ENCODE measurements around the gene PCGF2.
"Not testable (repeated sequence)": the region's sequence is repeated elsewhere in the genome, so short reads cannot be mapped to it uniquely, and the experiment has no call there.

PCGF2 gene

GRCh38 chr17:38796451-38797157 is 48.5 kb upstream of the PCGF2 start:
- Histone ChIP-seq H3K9ac (ENCODE audit: low read length) (no peak overlapping the region), H3K36me3 (ENCODE audit: insufficient read depth, low read length) (peaks cover 7% of the 10 kb centered on the region), H3K79me2 (ENCODE audit: insufficient read depth, low read length) (no peaks in the 10 kb centered on the region), H4K20me1 (ENCODE audit: insufficient read depth, low read length) (no peaks in the 10 kb centered on the region), H3K9me2 (ENCODE audit: low read depth, low read length) (no peaks in the 10 kb centered on the region), H3K4me2 (ENCODE audit: low read length) (no peak overlapping the region), H3K27ac (ENCODE audit: low read depth, low read length, poor library complexity, severe bottlenecking) (no peak overlapping the region), H3K9me3 (ENCODE audit: low read length) (no peaks in the 10 kb centered on the region), H3K4me1 (ENCODE audit: insufficient read depth, low read length, severe bottlenecking) (peaks cover 28% of the 10 kb centered on the region), H3F3A (ENCODE audit: insufficient read depth, low read length) (no peaks in the 10 kb centered on the region), H3K27me3 (ENCODE audit: insufficient read depth, low read length) (no peaks in the 10 kb centered on the region), H3K4me3 (ENCODE audit: low read depth, low read length, poor library complexity, severe bottlenecking) (no peak overlapping the region), H2AFZ (ENCODE audit: low read length) (no peak overlapping the region)
- no peak for TF ChIP-seq CTCF (IDR thresholded peaks at IDR 0.05; ENCODE audit: low read length)
- TF ChIP-seq EZH2 (IDR thresholded peaks at IDR 0.05; ENCODE audit: borderline replicate concordance, low read length) = no peak

GRCh38 chr17:38794221-38794620 is 46.1 kb upstream of the PCGF2 start:
- Histone ChIP-seq H3F3A (ENCODE audit: insufficient read depth, low read length) (no peaks in the 10 kb centered on the region), H3K4me2 (ENCODE audit: low read length) (no peak overlapping the region), H3K4me1 (ENCODE audit: insufficient read depth, low read length, severe bottlenecking) (peaks cover 21% of the 10 kb centered on the region), H3K36me3 (ENCODE audit: insufficient read depth, low read length) (no peaks in the 10 kb centered on the region), H3K9ac (ENCODE audit: low read length) (no peak overlapping the region), H2AFZ (ENCODE audit: low read length) (no peak overlapping the region), H3K27me3 (ENCODE audit: insufficient read depth, low read length) (no peaks in the 10 kb centered on the region), H4K20me1 (ENCODE audit: insufficient read depth, low read length) (no peaks in the 10 kb centered on the region), H3K79me2 (ENCODE audit: insufficient read depth, low read length) (no peaks in the 10 kb centered on the region), H3K9me3 (ENCODE audit: low read length) (no peaks in the 10 kb centered on the region), H3K9me2 (ENCODE audit: low read depth, low read length) (no peaks in the 10 kb centered on the region), H3K27ac (ENCODE audit: low read depth, low read length, poor library complexity, severe bottlenecking) (no peak overlapping the region), H3K4me3 (ENCODE audit: low read depth, low read length, poor library complexity, severe bottlenecking) (no peak overlapping the region)
- no peak for TF ChIP-seq EZH2 (IDR thresholded peaks at IDR 0.05; ENCODE audit: borderline replicate concordance, low read length)
- no peak for TF ChIP-seq CTCF (IDR thresholded peaks at IDR 0.05; ENCODE audit: low read length)

DNA sequence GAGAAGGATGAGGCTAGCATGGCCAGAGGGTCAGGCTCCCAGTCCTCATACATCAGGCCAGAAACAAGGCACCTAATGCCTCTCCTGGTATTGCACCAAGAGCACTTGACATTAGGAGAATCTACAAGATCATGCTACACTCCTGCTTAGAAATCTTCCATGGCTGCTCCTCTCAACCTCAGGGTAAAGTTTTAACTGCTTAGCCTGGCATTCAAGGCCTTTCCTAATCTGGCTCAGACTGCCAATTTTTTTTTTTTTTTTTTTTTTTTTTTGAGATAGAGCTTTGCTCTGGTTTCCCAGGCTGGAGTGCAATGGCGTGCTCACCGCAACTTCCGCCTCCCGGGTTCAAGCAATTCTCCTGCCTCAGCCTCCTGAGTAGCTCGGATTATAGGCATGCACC is 43.0 kb upstream of the PCGF2 start:
- Histone ChIP-seq H3K9ac (ENCODE audit: low read length) (no peak overlapping the region), H3F3A (ENCODE audit: insufficient read depth, low read length) (no peaks in the 10 kb centered on the region), H3K9me3 (ENCODE audit: low read length) (no peaks in the 10 kb centered on the region), H3K36me3 (ENCODE audit: insufficient read depth, low read length) (peaks cover 4% of the 10 kb centered on the region; the same call in 1 of the 2 replicates), H2AFZ (ENCODE audit: low read length) (no peak overlapping the region), H3K4me2 (ENCODE audit: low read length) (no peak overlapping the region), H3K4me1 (ENCODE audit: insufficient read depth, low read length, severe bottlenecking) (no peaks in the 10 kb centered on the region), H4K20me1 (ENCODE audit: insufficient read depth, low read length) (no peaks in the 10 kb centered on the region), H3K27me3 (ENCODE audit: insufficient read depth, low read length) (no peaks in the 10 kb centered on the region), H3K27ac (ENCODE audit: low read depth, low read length, poor library complexity, severe bottlenecking) (no peak overlapping the region), H3K79me2 (ENCODE audit: insufficient read depth, low read length) (no peaks in the 10 kb centered on the region), H3K9me2 (ENCODE audit: low read depth, low read length) (no peaks in the 10 kb centered on the region), H3K4me3 (ENCODE audit: low read depth, low read length, poor library complexity, severe bottlenecking) (no peak overlapping the region)
- TF ChIP-seq CTCF (IDR thresholded peaks at IDR 0.05; ENCODE audit: low read length) = no peak
- no peak for TF ChIP-seq EZH2 (IDR thresholded peaks at IDR 0.05; ENCODE audit: borderline replicate concordance, low read length)

DNA sequence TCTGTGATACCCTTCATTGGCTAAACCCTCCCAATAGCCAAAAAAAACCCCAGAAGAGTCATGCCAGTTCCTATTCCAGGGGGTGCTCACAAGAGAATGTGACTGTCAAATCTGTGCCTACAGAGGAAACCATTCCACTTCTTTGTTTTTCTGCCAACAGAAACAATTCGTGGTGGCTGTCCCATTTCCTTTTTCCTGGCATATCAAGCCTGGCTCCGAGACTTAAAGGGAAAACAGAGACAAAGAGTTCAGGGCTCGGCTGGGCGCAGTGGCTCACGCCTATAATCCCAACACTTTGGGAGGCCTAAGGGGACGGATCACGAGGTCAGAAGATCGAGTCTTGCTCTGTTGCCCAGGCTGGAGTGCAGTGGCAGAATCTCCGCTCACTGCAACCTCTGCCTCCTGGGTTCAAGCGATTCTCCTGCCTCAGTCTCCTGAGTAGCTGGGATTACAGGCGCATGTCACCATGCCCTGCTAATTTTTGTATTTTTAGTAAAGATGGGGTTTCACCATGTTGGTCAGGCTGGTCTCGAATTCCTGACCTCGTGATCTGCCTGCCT is 42.1 kb upstream of the PCGF2 start:
- H3F3A ChIP-seq (ENCODE audit: insufficient read depth, low read length); H3K79me2 ChIP-seq (ENCODE audit: insufficient read depth, low read length); H3K9me2 ChIP-seq (ENCODE audit: low read depth, low read length); H3K9ac ChIP-seq (ENCODE audit: low read length); H3K27me3 ChIP-seq (ENCODE audit: insufficient read depth, low read length); H3K36me3 ChIP-seq (ENCODE audit: insufficient read depth, low read length); H3K4me2 ChIP-seq (ENCODE audit: low read length); H4K20me1 ChIP-seq (ENCODE audit: insufficient read depth, low read length); H3K4me3 ChIP-seq (ENCODE audit: low read depth, low read length, poor library complexity, severe bottlenecking); H3K9me3 ChIP-seq (ENCODE audit: low read length); H3K27ac ChIP-seq (ENCODE audit: low read depth, low read length, poor library complexity, severe bottlenecking); H3K4me1 ChIP-seq (ENCODE audit: insufficient read depth, low read length, severe bottlenecking); H2AFZ ChIP-seq (ENCODE audit: low read length): not testable (repeated sequence)

Measured in OCI-LY1 (cell line).